ENCODE data around the gene SMAD3.
"Not testable (repeated sequence)": the region's sequence is repeated elsewhere in the genome, so short reads cannot be mapped to it uniquely, and the experiment has no call there.

SMAD3 gene

GRCh38 chr15:67121644-67122605 is 56.5 kb downstream of the SMAD3 start:
- DNase-seq (ENCODE audit: insufficient read length), result no peak
- no peak for TF ChIP-seq POLR2A (IDR thresholded peaks at IDR 0.05; ENCODE audit: low read depth, low read length)
- no peak for TF ChIP-seq TAF1 (IDR thresholded peaks at IDR 0.05; ENCODE audit: borderline replicate concordance, low read depth, low read length)
- TF ChIP-seq POLR2AphosphoS5 (IDR thresholded peaks at IDR 0.05; ENCODE audit: low read depth, low read length), result no peak
- no peak for FAIRE-seq

GRCh38 chr15:67122816-67123215 is 57.4 kb downstream of the SMAD3 start:
- FAIRE-seq; DNase-seq (ENCODE audit: insufficient read length): not testable (repeated sequence)

DNA sequence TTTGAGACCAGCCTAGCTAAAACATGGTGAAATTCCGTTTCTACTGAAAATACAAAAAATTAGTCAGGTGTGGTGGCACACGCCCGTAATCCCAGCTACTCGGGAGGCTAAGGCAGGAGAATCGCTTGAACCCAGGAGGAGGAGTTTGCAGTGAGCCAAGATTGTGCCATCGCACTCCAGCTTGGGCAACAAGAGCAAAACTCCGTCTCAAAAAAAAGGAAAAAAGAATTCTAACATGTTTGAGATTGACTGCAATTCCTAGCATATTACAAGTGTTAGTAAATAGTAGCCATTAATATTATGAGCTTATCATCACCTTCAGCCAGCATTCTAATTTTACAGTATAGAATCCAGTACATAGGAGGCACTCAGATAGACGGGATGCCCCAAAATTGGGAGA is 57.9 kb downstream of the SMAD3 start:
- DNase-seq (ENCODE audit: insufficient read length); FAIRE-seq: not testable (repeated sequence)

GRCh38 chr15:67124111-67124510 is 58.7 kb downstream of the SMAD3 start:
- FAIRE-seq (no peak), DNase-seq (ENCODE audit: insufficient read length) (no peak)
- TF ChIP-seq POLR2A (IDR thresholded peaks at IDR 0.05; ENCODE audit: low read depth, low read length) (no peak), POLR2AphosphoS5 (IDR thresholded peaks at IDR 0.05; ENCODE audit: low read depth, low read length) (no peak), TAF1 (IDR thresholded peaks at IDR 0.05; ENCODE audit: borderline replicate concordance, low read depth, low read length) (no peak)

DNA sequence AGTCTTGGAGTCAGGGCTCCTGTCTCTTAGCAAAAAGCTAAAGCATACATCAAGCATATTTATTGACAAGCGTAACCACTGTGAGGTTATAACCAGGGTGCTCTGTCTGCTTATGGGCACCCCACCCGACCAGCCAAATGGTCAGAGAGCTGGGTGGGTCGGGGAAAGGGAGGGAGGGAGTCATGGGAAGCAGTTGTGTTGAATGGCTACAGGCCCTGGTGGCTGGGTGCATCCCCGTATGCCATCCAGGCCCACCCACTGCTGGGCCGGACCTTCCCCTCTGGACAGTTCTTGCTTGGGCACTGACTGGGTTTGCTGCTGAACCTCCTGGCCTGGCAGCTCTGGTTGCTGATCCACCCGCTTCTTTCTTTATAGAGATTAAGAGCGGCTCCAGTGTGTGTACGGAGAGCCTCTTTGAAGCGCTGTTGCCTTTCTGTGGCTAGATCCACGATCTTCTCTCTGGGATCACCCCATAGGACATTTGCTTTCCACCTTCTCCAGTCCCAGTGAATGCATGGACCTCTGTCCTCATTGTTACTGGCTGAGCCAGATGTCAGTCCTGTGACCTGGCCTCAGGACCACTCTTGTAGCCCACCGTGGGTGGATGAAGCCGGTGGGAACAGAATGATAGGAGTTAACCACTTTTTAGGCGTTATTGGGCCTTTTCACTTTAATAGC is 59.6 kb downstream of the SMAD3 start:
- FAIRE-seq (no peak), DNase-seq (ENCODE audit: insufficient read length) (no peak)
- no peak for TF ChIP-seq POLR2AphosphoS5 (IDR thresholded peaks at IDR 0.05; ENCODE audit: low read depth, low read length)
- TF ChIP-seq TAF1 (IDR thresholded peaks at IDR 0.05; ENCODE audit: borderline replicate concordance, low read depth, low read length), result no peak
- TF ChIP-seq POLR2A (IDR thresholded peaks at IDR 0.05; ENCODE audit: low read depth, low read length), result no peak

DNA sequence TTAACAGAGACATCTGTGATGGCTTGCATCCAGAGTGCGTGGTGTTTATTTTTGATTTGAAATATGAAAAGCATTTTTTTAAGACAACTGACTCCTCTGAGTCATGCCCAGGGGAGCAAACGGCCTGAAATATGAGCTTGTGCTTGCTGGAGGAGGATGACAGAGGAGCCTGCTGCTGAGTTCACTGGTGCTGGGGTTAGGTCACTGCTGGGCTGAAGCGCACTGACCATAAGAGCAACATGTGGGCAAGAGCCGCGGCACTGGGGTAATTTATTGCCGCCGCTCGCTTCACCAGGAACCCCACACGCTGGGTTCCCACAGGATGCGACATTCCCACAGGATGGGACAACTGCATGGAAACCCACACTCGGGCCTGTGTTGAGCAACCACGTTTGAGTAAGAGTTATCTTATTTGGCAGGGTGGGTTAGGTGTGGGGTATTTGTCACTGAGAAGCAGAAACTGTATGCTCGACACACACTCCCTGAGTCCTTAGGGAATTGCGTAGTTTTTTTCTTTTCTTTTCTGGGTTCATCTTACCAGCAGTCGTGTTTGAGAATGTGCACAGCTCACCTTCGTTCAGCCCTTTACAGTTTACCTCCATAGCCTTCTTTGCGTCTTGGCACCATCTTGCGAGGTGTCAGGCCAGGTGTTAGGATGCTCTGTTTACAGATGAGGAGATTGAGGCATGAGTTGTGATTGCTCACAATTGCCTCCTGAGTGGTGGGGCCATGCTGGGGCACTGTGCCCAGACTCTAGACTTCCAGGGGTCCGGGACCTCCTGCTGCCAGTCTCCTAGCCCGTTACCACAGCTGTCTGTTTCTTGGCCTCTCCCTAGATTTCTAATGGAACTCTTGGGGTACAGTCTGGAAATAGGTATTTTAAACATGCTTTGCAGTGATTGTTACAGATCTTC is 60.4 kb downstream of the SMAD3 start:
- FAIRE-seq (no peak), DNase-seq (ENCODE audit: insufficient read length) (no peak)
- TF ChIP-seq TAF1 (IDR thresholded peaks at IDR 0.05; ENCODE audit: borderline replicate concordance, low read depth, low read length), result no peak
- no peak for TF ChIP-seq POLR2AphosphoS5 (IDR thresholded peaks at IDR 0.05; ENCODE audit: low read depth, low read length)
- TF ChIP-seq POLR2A (IDR thresholded peaks at IDR 0.05; ENCODE audit: low read depth, low read length), result no peak

GRCh38 chr15:67126551-67127330 is 61.3 kb downstream of the SMAD3 start:
- FAIRE-seq (no peak), DNase-seq (ENCODE audit: insufficient read length) (no peak)
- no peak for TF ChIP-seq POLR2A (IDR thresholded peaks at IDR 0.05; ENCODE audit: low read depth, low read length)
- no peak for TF ChIP-seq POLR2AphosphoS5 (IDR thresholded peaks at IDR 0.05; ENCODE audit: low read depth, low read length)

GRCh38 chr15:67127331-67127664 is 61.9 kb downstream of the SMAD3 start:
- no peak for DNase-seq (ENCODE audit: insufficient read length)

GRCh38 chr15:67127965-67128364 is 62.6 kb downstream of the SMAD3 start:
- FAIRE-seq (no peak), DNase-seq (ENCODE audit: insufficient read length) (no peak)
- TF ChIP-seq TAF1 (IDR thresholded peaks at IDR 0.05; ENCODE audit: borderline replicate concordance, low read depth, low read length), result no peak
- no peak for TF ChIP-seq POLR2AphosphoS5 (IDR thresholded peaks at IDR 0.05; ENCODE audit: low read depth, low read length)
- TF ChIP-seq POLR2A (IDR thresholded peaks at IDR 0.05; ENCODE audit: low read depth, low read length), result no peak

More at GRCh38 chr15:67127331-67127664, 61.9 kb downstream of the SMAD3 start:
- no peak for TF ChIP-seq POLR2AphosphoS5 (IDR thresholded peaks at IDR 0.05; ENCODE audit: low read depth, low read length)
- no peak for TF ChIP-seq POLR2A (IDR thresholded peaks at IDR 0.05; ENCODE audit: low read depth, low read length)
- no peak for FAIRE-seq

- DNase-seq (ENCODE audit: insufficient read length) (no peak), FAIRE-seq (no peak)
- no peak for TF ChIP-seq TAF1 (IDR thresholded peaks at IDR 0.05; ENCODE audit: borderline replicate concordance, low read depth, low read length)
- no peak for TF ChIP-seq POLR2A (IDR thresholded peaks at IDR 0.05; ENCODE audit: low read depth, low read length)
- TF ChIP-seq POLR2AphosphoS5 (IDR thresholded peaks at IDR 0.05; ENCODE audit: low read depth, low read length), result no peak
Observed at GRCh38 chr15:67130166-67130565, 64.8 kb downstream of the SMAD3 start.

Measured in GM12892 (cell line).